ENCODE data around the gene GP1BB. TPM values are rescaled to one million over a fixed set of nuclear protein-coding genes. Genes with fewer than 3 reads are reported as not detected.
"Not testable (repeated sequence)": the region's sequence is repeated elsewhere in the genome, so short reads cannot be mapped to it uniquely, and the experiment has no call there.

GP1BB gene
- total RNA-seq, result 21.8 TPM

DNA sequence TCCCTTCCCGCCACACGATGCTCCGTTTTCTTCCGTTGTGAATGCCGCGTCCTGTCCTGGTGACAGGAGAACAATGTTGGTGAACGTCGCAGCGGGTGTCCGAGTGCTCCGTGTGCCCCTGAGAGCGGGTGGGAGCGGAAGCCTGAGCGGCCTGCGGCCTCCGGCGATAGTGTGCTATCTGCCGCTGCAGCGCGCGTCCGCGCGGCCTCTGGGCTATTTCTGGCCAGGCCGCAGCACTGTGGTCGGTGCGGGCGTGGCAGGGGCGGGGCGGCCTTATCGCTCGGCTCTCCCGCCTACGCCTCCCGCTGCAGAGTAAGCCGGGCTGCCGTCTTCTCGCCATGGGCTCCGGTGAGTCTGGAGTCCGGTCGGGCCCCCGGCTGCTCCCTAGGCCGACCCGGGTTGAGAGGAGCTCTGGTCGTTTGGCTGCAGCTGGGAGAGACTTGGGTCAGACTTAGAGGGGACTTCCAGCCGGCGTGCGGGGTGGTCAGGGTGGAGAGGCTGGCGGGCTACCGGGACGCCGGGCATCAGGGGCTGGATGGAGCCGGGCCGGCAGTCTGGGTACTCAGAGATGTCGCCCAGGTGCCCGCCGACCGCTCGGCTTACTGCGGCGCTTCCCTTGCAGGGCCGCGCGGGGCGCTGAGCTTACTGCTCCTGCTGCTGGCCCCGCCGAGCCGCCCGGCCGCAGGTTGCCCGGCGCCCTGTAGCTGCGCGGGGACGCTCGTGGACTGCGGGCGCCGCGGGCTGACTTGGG lies at the start of gene GP1BB:
TSS of gene GP1BB (plus strand) at position 308 of the 751 bp plus-strand sequence. CDS start at position 339, 31 bp downstream.
- no peak for DNase-seq

DNA sequence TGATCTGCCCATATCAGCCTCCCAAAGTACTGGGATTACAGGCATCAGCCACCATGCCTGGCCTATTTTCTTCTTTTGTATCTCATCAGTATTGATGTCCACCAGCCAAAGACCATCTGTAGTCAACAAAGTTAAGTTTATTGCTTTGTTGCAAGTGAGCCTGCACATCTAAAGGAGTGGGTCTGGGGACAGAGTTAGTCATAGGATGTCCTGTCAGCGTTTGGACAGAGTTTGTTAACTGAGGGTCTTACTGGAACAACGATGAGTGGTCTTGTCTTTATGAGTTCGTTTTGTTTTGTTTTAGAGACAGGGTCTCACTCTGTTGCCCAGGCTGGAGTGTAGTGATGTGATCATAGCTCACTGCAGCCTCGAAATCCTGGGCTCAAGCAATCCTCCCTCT lies 49.7 kb upstream of the GP1BB start:
- no peak for DNase-seq

GRCh38 chr22:19674129-19674928 lies 49.0 kb upstream of the GP1BB start:
- DNase-seq, result no peak

- DNase-seq, result no peak
These were observed 48.4 kb upstream of the GP1BB start for GRCh38 chr22:19674929-19675253.

DNA sequence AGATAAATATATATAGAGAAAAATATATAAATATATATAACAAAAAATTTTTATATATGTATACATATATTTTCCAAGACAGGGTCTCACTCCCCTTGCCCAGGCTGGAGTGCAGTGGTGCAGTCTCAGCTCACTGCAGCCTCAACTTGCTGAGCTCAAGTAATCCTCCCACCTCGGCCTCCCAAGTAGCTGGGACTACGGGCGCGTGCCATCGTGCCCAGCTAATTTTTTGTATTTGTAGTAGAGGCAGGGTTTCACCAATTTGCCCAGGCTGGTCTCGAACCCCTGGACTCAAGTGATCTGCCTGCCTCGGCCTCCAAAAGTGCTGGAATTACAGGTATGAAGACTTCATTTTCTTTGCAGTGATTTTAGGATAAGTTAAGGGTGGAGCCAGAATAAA lies 47.9 kb upstream of the GP1BB start:
- DNase-seq, result no peak

DNA sequence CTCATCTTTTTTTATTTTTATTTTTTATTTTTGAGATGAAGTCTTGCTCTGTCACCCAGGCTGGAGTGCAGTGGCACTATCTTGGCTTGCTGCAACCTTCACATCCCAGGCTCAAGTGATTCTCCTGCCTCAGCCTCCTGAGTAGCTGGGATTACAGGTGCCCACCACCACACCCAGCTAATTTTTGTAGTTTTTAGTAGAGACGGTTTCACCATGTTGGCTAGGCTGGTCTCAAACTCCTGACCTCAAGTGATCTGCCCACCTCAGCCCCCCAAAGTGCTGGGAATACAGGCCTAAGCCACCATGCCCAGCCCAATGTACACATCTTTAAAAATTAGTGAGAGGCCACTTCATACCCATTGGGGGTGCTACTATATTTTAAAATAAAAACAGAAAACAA lies 46.9 kb upstream of the GP1BB start:
- not testable (repeated sequence) for DNase-seq

DNA sequence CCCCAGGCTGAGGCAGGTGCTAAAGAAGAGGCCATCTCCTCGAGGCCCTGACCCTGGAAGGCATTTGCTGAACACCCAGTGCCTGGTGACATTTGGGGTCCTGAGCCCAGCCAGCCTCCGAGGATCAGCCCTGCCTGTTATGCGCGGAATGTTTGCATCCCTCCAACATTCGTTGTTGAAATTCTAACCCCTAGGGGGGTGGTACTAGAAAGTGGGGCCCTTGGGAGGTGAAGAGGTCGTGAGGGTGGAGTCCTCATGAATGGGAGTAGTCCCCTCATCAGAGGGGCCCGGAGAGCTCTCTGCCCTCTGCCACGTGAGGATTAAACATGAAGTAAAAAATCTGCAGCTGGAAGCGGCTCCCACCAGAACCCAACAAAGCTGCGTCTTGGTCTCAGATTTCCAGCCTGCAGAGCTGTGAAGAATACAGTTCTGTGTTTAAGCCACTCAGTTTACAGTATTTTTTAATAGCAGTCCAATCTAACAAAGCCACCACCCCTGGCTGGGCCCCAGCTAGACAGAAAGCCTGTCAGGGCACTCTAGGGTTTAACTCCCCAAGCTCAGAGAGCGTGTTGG lies 44.3 kb upstream of the GP1BB start:
- no peak for DNase-seq

- no peak for DNase-seq
These were observed 43.7 kb upstream of the GP1BB start for GRCh38 chr22:19679522-19680101.

DNA sequence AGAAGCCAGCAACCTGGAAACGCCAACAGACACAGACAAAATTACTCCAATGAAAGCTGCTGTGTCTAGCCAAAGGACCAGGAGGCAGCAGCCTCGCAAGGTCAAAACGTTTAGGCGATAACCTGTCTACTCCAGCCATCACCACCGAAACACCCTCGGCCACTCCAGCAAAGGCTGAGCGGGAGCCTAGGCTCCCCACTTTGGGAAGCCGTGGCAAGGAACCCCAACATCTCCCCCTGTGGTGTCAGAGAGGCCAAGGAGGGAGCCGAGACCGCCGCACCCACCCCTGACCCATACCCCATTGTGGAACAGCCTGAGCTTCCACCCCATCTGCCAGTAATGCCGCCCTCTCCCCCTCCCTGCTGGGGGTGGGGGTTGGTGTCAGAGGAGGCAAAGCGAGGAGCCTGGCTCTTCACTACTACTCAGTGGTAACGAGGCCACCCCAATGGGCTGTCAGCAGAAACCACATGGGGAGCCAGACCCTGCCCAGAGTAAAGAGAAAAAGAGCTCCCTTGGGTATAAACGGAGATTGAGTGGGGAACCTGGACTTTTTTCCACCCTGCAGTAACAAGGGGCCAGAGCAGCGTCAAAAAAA lies 43.0 kb upstream of the GP1BB start:
- no peak for DNase-seq

DNA sequence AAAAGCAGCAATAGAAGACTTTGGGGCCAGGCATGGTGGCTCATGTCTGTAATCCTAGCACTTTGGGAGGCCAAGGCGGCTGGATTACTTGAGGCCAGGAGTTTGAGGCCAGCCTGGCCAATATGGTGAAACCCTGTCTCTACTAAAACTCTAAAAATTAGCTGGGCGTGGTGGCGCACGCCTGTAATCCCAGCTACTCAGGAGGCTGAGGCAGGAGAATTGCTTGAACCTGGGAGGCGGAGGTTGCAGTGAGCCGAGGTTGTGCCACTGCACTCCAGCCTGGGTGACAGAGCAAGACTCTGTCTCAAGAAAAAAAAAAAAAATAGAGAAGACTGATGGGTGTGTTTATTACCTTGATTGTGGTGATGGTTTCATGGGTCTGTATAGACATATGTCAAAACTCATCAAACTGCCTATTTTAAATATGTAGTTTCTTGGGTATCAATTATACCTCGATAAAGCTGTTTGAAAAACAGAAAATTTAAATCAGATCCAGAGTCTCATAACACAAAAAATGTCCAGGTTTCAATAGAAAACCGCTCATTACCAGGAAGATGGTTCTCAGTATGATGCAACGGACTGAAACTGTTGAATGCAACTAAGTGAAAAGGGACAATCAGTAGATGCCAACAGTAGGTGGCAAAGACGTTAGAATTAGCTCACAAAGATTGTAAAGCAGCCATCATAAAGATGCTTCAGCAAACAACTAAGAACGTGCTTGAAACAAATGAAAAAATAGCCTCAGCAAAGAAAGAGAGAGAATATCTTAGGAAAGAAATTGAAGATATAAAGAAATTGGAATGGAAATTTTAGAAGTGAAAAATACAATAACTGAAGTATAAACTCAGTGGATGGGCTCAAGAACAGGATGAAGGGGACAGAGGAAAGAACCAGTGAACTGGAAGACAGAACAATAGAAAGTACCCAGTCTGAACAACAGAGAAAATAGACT lies 42.2 kb upstream of the GP1BB start:
- DNase-seq, result no peak

GRCh38 chr22:19681863-19682245 lies 41.5 kb upstream of the GP1BB start:
- no peak for DNase-seq

- DNase-seq, result no peak
These were observed 36.4 kb upstream of the GP1BB start for GRCh38 chr22:19686946-19687345.

DNA sequence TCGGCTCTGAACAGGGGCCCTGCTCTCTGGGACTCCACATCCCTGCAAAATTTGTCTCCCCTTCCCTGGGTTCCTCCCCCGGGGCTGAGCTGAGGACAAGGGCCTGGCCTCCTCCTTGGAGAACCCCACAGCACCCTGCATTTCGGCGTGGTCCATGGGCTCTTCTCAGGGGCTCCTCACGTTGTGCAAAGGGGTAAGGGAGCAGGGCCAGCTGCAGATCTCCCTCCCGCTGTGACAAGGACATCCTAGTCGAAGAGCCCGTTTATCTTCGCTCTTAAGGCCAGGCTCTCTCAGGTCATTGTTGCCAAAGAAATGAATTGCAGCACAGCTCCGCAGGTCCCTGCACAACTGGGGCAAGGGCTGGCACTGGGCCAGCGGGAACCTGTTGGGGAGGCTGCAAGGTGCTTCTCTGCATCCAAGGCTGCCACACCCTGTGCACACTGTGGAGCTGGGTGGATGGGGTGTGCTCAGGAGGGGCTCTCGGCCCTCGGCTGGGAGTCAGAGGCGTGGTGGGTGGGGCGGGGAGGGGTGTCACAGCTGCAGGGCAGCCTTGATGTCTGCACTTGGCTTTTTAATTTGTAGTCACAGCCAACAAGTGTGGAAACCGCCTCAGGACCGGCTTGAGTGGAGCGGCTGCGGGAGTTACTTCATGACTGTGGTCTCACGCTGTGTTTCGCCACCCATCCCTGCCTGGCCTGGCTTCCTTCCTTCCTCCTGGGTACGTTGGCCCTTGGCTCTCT lies 35.6 kb upstream of the GP1BB start:
- no peak for DNase-seq

DNA sequence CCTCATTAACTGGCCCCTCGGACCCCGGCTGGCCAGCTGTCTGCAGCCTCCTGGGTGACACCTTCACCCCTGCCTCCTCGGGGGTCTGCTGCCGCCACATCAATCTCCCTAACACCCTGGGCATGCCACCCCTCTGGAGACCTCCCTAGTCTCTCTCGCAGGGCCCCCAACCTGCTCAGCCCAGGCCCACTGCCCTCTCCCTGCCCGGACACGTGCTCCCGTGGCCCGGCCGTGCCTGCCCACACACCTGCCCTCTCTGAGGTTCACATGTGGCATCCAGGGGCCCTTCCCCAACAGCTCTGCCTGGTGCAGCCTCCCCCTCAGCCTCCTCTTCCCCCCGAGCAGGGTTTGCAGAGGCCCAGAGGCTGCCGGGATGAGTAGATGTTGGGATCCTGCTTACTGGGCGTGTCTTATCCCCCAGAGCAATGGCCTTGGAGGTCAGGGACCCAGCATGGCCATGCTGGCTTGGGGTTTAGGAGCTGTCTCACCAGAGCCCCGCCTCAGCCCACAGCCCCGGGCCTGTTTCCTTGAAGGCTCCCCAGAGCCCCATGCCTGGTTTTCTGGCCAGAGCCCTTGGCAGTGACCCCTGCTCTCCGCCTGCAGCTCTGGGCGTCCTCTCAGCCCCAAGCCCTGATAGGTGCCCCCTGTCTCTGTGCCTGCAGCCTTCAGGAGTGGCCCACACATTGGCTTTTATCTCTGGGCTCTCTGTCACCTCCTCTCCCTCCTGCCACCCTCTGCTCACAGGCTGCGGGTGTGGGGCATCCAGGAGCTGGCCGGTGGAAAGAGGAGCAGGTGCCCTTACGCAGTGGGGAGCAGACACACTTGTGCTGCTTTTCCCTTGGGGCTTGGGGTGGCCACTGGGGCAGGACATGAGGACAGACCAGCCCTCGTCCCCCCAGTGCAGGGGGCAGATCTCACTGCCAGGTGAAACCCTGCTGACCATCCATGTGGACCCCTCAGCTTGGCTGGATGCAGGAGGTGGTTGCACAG lies 34.7 kb upstream of the GP1BB start:
- no peak for DNase-seq

DNA sequence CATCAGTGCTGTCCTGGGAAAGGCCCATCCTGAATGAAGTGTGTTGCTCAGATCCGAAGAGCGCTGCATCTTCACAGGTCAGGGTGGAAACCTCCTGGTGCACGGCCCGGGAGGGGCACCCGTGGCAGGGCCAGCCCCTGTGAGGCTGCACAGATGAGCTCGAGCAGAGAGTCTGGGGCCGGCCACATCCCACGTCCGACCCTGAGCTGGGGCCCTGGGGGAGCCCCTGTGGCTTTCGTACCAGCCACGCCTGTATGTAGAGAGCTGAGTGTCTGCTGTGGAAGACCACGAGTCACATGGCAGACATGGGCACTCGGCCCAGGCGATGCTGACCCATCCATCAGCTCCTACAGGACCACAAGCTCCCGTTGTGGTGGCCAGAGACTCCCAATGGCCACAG lies 33.9 kb upstream of the GP1BB start:
- DNase-seq, result no peak

DNA sequence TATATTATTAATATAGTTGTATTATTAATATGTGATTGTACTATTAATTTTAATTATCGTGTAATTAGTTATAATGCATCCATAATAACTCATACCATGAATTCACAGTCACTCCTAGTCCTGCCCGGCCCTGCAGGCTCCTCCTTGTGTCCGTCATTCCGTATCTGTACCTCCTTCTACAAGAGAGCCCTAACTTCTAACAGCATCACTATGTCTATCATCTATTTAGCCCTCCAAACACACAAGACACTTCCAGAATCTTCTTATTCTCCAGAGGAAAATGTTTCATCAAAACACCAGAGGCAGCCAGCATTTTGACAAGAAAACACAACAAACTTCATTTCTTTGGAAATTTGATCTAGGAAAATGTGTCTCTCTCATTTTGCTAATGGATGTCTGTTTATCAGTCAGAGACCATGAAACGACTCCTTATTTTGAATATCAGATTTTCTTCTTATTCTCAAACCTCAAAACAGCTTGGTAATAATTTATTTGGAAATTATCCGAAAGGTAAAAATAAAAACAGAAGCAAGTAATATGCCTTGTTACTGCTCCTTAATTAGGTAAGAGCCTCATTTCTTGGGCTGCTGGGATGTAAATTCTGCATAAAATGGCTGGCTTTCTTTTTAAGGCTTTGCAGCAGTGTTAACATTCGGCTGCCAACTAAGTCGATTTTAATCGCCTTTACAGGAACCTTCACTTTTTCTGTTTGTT lies 32.2 kb upstream of the GP1BB start:
- DNase-seq, result no peak

DNA sequence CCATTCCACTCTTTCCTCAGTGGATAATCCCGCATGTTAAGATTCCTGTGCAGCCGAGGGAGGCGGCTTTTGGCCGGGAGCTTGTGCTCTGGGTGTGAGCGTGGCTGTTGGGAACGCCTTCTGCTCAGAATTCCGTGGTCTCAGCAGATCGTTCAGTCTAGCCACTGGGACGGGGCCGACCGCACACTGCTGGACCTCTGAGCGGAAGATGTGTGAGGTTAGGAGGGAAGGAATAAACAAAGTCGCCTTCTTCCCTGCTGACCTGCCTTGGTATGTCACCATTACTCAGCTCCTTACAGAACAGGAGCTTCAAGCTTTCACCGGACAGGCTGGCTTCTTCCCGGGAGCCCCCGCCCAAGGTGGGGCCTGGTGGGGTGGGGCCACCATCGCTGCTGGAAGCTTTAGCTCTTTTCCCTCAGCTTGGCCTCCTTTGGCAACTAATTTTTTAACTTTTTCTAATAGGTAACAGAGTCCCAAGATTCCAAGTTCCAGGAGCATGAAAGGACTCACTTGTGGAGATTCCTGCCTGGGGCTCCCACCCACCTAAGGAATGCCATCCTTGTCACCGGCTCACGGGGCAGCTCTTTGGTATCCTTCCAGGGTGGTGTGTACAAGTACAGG lies 31.5 kb upstream of the GP1BB start:
- no peak for DNase-seq

DNA sequence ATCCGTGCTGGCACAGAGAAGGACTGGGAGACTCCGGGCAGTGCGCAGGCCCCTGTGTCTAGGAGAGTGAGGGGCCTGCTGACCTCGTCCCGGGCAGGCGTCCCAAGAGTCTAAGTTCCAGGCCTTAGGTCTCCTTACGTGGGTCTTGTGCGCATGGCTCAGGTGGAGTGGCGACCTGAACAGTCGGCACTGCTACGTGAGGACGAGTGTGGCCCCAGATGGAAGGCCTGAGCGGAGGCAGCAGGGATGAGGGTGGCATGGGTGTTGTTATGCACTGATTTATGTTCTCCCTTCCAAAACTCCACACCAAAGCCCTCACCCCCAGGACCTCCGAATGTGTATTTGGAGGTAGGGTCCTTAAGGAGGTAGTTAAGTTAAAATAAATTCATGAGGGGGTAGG lies 29.8 kb upstream of the GP1BB start:
- no peak for DNase-seq
